Astrocyte of the cerebellum (primary cell): Measurements from ENCODE around the gene KIAA1328.

Experiments
- DNase-seq: peaks from one replicate; pipeline ENCODE4 v3.0.0-alpha.2; 2011; ENCODE audit warnings: low read depth
- H3K4me3 ChIP-seq: 2 replicates; pipeline ENCODE4 v1.5.1; 2011; ENCODE audit warnings: mild to moderate bottlenecking, low read depth, low read length, moderate library complexity
- CTCF ChIP-seq: IDR thresholded peaks from 2 replicates; pipeline ENCODE4 v1.5.1; 2012; ENCODE audit warnings: low read length, low read depth, moderate library complexity, mild to moderate bottlenecking; ENCODE audit errors: missing control alignments
- in situ Hi-C: cut with HindIII; loops from 2 replicates; pipeline ENCODE4 v1.10.0; 2017; ENCODE audit warnings: low sequenced_read_pairs

Gene KIAA1328

GRCh38 chr18:37107748-37108522 is 279.0 kb downstream of the KIAA1328 start:
- in situ Hi-C loops, result no loop called here
- TF ChIP-seq CTCF, result no peak
- H3K4me3 ChIP-seq, result no peak overlapping the region
- DNase-seq, result no peak

- DNase-seq, result peak; percentile 19
- TF ChIP-seq CTCF, result no peak
- in situ Hi-C loops, result no loop called here
- no peak overlapping the region for H3K4me3 ChIP-seq
Measured at GRCh38 chr18:37122877-37123276, 293.9 kb downstream of the KIAA1328 start.

- in situ Hi-C loops, result no loop called here
Measured at GRCh38 chr18:37124516-37124915, 295.6 kb downstream of the KIAA1328 start.

GRCh38 chr18:37135177-37135576 is 306.2 kb downstream of the KIAA1328 start:
- no peak for TF ChIP-seq CTCF
- DNase-seq, result no peak
- H3K4me3 ChIP-seq, result no peak overlapping the region
- in situ Hi-C loops, result no loop called here

More at GRCh38 chr18:37124516-37124915, 295.6 kb downstream of the KIAA1328 start:
- H3K4me3 ChIP-seq, result no peak overlapping the region
- no peak for TF ChIP-seq CTCF
- DNase-seq, result peak; percentile 47

GRCh38 chr18:37138456-37138855 is 309.5 kb downstream of the KIAA1328 start:
- TF ChIP-seq CTCF, result no peak
- in situ Hi-C loops, result no loop called here
- no peak overlapping the region for H3K4me3 ChIP-seq
- no peak for DNase-seq

GRCh38 chr18:37139876-37140275 is 310.9 kb downstream of the KIAA1328 start:
- no peak overlapping the region for H3K4me3 ChIP-seq
- in situ Hi-C loops, result no loop called here
- TF ChIP-seq CTCF, result no peak
- DNase-seq, result no peak

- in situ Hi-C loops, result no loop called here
- H3K4me3 ChIP-seq, result no peak overlapping the region
- TF ChIP-seq CTCF, result no peak
- no peak for DNase-seq
Measured at GRCh38 chr18:37144921-37145320, 316.0 kb downstream of the KIAA1328 start.
